Neuronal stem cell (in vitro differentiated cells): Measurements from ENCODE around the gene STRC.
"Not testable (repeated sequence)": the region's sequence is repeated elsewhere in the genome, so short reads cannot be mapped to it uniquely, and the experiment has no call there.

Source experiments
- DNase-seq: peaks from one replicate; pipeline ENCODE4 v3.0.0-alpha.2; 2013; ENCODE audit warnings: low spot score
- H2AFZ ChIP-seq: one replicate; pipeline ENCODE4 v1.6.1; 2013; ENCODE audit warnings: mild to moderate bottlenecking, low read length, inconsistent platforms
- H2AK5ac ChIP-seq: 2 replicates; pipeline ENCODE4 v1.6.1; 2013; ENCODE audit warnings: low read depth, mild to moderate bottlenecking, inconsistent platforms, low read length, moderate library complexity, mixed read lengths
- H2BK120ac ChIP-seq: 2 replicates; pipeline ENCODE4 v1.6.1; 2013; ENCODE audit warnings: low read depth, mild to moderate bottlenecking, inconsistent platforms, low read length, moderate library complexity, mixed read lengths
- H2BK12ac ChIP-seq: one replicate; pipeline ENCODE4 v1.6.1; 2013; ENCODE audit warnings: low read length, inconsistent platforms
- H2BK15ac ChIP-seq: 2 replicates; pipeline ENCODE4 v1.6.1; 2013; ENCODE audit warnings: mild to moderate bottlenecking, low read length, inconsistent platforms, mixed read lengths
- H2BK5ac ChIP-seq: one replicate; pipeline ENCODE4 v1.6.1; 2013; ENCODE audit warnings: inconsistent platforms, mild to moderate bottlenecking, low read length, moderate library complexity
- H3K14ac ChIP-seq: one replicate; pipeline ENCODE4 v1.6.1; 2013; ENCODE audit warnings: low read length, inconsistent platforms
- H3K18ac ChIP-seq: 2 replicates; pipeline ENCODE4 v1.6.1; 2013; ENCODE audit warnings: low read length, inconsistent platforms
- H3K23ac ChIP-seq: 2 replicates; pipeline ENCODE4 v1.6.1; 2013; ENCODE audit warnings: low read depth, mild to moderate bottlenecking, mixed read lengths, low read length, inconsistent platforms; ENCODE audit not compliant: poor library complexity
- H3K27ac ChIP-seq: replicated peaks from 3 replicates; pipeline ENCODE4 v1.5.1; 2013; ENCODE audit warnings: low read length, inconsistent platforms
- H3K27me3 ChIP-seq, 3 experiments: 2 replicates each; pipeline ENCODE4 v1.6.1; 2013; ENCODE audit warnings: low read length in 3 of 3, mild to moderate bottlenecking in 2 of 3, inconsistent platforms in 1 of 3, low read depth in 1 of 3, mixed read lengths in 1 of 3, moderate library complexity in 1 of 3; ENCODE audit not compliant: control insufficient read depth in 3 of 3, insufficient read depth in 3 of 3
- H3K36me3 ChIP-seq, 2 donors: replicated peaks in 1 of 2; 2 replicates each; pipeline ENCODE4 v1.6.1; 2013; ENCODE audit warnings: low read length in 2 of 2; ENCODE audit not compliant: control insufficient read depth in 2 of 2, insufficient read depth in 2 of 2
- H3K4ac ChIP-seq: 2 replicates; pipeline ENCODE4 v1.6.1; 2013; ENCODE audit warnings: inconsistent platforms, mild to moderate bottlenecking, low read length, moderate library complexity
- H3K4me1 ChIP-seq, 2 donors: 1 replicate in 1 of 2; 2 replicates in 1 of 2; pipeline ENCODE4 v1.6.1; 2013; ENCODE audit warnings: low read length in 2 of 2, low read depth in 1 of 2; ENCODE audit not compliant: control insufficient read depth in 2 of 2, insufficient read depth in 1 of 2
- H3K4me2 ChIP-seq: one replicate; pipeline ENCODE4 v1.6.1; 2013; ENCODE audit warnings: mild to moderate bottlenecking, low read length, inconsistent platforms; ENCODE audit not compliant: insufficient read depth, poor library complexity, severe bottlenecking
- H3K4me3 ChIP-seq, 2 donors: 2 replicates each; pipeline ENCODE4 v1.5.1; 2013; ENCODE audit warnings: low read length in 2 of 2, mild to moderate bottlenecking in 2 of 2, inconsistent platforms in 1 of 2, moderate library complexity in 1 of 2
- H3K79me1 ChIP-seq: one replicate; pipeline ENCODE4 v1.6.1; 2013; ENCODE audit warnings: low read depth, mild to moderate bottlenecking, inconsistent platforms, low read length, moderate library complexity
- H3K9ac ChIP-seq: one replicate; pipeline ENCODE4 v1.6.1; 2013; ENCODE audit warnings: mild to moderate bottlenecking, low read depth, low read length, inconsistent platforms; ENCODE audit not compliant: poor library complexity
- H3K9me3 ChIP-seq, 2 donors: replicated peaks in 1 of 2; 2 replicates each; pipeline versions ENCODE3 to v1.6.1; 2013; ENCODE audit warnings: low read length in 2 of 2, mild to moderate bottlenecking in 2 of 2, inconsistent platforms in 1 of 2, low read depth in 1 of 2, mixed read lengths in 1 of 2, moderate library complexity in 1 of 2; ENCODE audit not compliant: control insufficient read depth in 2 of 2, insufficient read depth in 1 of 2
- H4K8ac ChIP-seq: one replicate; pipeline ENCODE4 v1.6.1; 2013; ENCODE audit warnings: low read depth, mild to moderate bottlenecking, inconsistent platforms, low read length, moderate library complexity
- H4K91ac ChIP-seq: one replicate; pipeline ENCODE4 v1.6.1; 2013; ENCODE audit warnings: low read length, low read depth, mild to moderate bottlenecking, inconsistent platforms; ENCODE audit not compliant: poor library complexity
- WGBS, 2 donors: extraction: QIAGEN DNeasy Blood & Tissue Kit; methylation state at CpG; one replicate each; pipeline ENCODE4 v1.1.7; 2013; ENCODE audit warnings: missing lambda C conversion rate in 2 of 2, mixed read lengths in 1 of 2; ENCODE audit not compliant: insufficient read length in 2 of 2, insufficient replicate concordance in 1 of 2; ENCODE audit errors: extremely low coverage in 2 of 2; 5-methylcytosine and 5-hydroxymethylcytosine counted together

Gene STRC

DNA sequence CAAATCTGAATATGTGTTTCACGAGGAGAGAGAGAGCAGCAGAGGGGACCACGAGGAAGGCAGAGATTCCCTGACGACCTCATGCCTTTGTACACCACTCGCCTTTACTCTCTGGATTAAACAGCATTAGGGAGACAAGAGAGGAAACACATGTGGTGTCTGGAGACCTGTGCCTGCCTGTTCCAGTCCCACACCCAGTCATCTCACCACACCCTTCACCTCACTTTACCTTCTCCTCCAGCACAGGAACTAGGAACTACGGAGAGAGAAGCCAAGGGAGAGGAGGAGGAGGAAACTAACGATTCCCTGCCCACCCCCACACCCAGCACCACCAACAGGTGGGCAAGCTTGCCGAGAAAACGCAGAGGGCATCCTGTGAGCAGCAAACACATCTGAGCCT, 25.8 kb downstream of the STRC start:
- WGBS, 2 donors, result no CpG with 5 or more reads among the region's 8 CpGs
- H3K18ac ChIP-seq, result not testable (repeated sequence)

DNA sequence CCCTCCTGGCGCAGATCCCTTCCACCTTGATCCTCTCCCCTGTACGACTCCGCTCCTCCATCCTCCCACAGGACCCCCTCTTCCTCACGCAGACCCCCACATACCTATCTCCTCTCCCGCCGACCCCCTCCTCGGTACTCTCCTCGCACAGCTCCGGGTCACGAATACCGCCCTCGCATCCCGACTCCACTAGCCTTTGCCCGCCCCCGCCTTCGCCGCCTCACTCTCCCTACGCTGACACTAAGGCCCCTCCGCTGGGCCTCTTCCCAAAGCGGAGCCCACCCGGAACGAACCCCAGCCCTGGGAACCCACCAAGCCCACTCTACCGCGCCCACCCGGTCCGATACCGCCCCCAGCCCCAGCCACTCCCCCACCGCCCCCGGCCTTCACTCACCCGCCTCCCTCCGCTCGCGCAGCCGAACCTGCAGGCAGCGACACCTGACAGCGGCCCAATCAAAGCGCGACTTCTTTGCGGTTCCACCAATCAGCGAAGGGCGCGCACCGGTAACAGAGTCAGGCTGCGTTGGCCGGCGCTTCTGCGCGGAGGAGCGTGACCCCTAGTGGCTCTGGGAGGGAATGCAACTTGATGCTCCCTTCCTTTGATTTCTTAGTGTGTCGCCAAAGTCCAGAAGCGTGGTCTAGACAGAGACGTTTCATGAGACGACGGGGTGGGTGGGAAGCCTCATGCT, 28.7 kb downstream of the STRC start, which contains the start of gene PPIP5K1:
PPIP5K1 (minus strand) TSS at position 431 of the 689 bp plus-strand sequence. CDS start 5,704 bp downstream, outside the sequence.
- H3K9ac ChIP-seq, H2AK5ac ChIP-seq, H2AFZ ChIP-seq: not testable (repeated sequence)

More for the DNA sequence above, 25.8 kb downstream of the STRC start:
- not testable (repeated sequence) for H3K9ac ChIP-seq, H3K4me2 ChIP-seq, H2BK5ac ChIP-seq, H2BK12ac ChIP-seq, H3K4me1 ChIP-seq, H3K4me3 ChIP-seq, H3K9me3 ChIP-seq, H4K91ac ChIP-seq, H2BK120ac ChIP-seq, H2AK5ac ChIP-seq, H3K23ac ChIP-seq, H3K27me3 ChIP-seq, H3K27ac ChIP-seq, H2BK15ac ChIP-seq, H3K79me1 ChIP-seq, DNase-seq, H3K36me3 ChIP-seq, H3K14ac ChIP-seq, H2AFZ ChIP-seq, H3K4ac ChIP-seq, H4K8ac ChIP-seq

DNA sequence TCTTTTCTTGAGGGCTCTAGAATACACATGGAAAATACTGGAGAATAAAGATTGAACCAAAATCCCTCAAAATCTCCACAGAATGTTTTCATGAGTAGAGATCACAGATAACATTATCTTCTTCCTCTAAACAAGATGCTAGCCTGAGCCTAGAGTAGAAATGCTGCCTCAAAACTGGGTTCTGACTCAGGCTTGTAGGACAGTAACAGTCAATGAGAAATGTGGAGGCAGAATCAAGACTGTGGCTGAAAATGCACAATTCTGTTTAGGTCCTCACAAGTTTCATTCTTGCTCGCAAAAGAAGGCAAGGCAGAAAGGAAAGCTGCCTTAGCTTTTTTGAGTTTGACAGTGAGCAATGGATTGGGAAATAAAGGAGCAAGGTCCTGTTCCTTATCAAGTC, 44.0 kb downstream of the STRC start:
- not testable (repeated sequence) for H3K4me1 ChIP-seq, H3K4me2 ChIP-seq, DNase-seq, H2AFZ ChIP-seq, H4K8ac ChIP-seq, H3K4ac ChIP-seq, H2BK120ac ChIP-seq, H2AK5ac ChIP-seq, H2BK15ac ChIP-seq, H4K91ac ChIP-seq, H2BK5ac ChIP-seq, H3K14ac ChIP-seq, H2BK12ac ChIP-seq, H3K9ac ChIP-seq, H3K36me3 ChIP-seq, H3K9me3 ChIP-seq, H3K23ac ChIP-seq, H3K18ac ChIP-seq, H3K79me1 ChIP-seq, H3K27me3 ChIP-seq, H3K27ac ChIP-seq, H3K4me3 ChIP-seq
- no CpG with 5 or more reads among the region's 1 CpG for WGBS, 2 donors

More for the DNA sequence above, 28.7 kb downstream of the STRC start, which contains the start of gene PPIP5K1:
- H3K4me1 ChIP-seq, H3K79me1 ChIP-seq, H3K4me2 ChIP-seq, H4K91ac ChIP-seq, H4K8ac ChIP-seq, H2BK12ac ChIP-seq, H2BK15ac ChIP-seq, H3K4ac ChIP-seq, DNase-seq, H3K14ac ChIP-seq, H3K18ac ChIP-seq, H3K23ac ChIP-seq, H2BK120ac ChIP-seq, H2BK5ac ChIP-seq, H3K9me3 ChIP-seq, H3K4me3 ChIP-seq, H3K36me3 ChIP-seq, H3K27ac ChIP-seq, H3K27me3 ChIP-seq: not testable (repeated sequence)
- no CpG with 5 or more reads among the region's 54 CpGs for WGBS, 2 donors

DNA sequence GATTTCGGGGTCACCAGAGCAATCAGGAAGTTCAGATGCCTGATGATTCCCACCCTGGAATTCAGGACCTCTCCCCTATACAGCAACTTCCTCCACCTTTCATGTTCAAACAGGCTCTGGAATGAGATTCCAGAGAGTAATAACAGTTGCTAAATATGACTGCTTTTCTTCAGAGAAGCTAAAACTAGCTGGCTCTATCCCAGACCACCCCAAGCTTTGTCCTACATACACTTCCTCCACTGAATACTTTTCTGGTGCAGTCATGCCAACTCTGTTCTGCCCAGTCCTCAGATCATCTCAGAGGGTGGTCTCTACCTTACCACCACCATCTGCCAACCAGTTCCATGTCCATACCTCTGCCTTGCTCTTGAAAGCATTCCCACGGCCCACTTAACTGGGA, 52.0 kb downstream of the STRC start:
- not testable (repeated sequence) for H3K4me3 ChIP-seq, DNase-seq, H4K91ac ChIP-seq, H2BK15ac ChIP-seq, H3K36me3 ChIP-seq, H2BK12ac ChIP-seq, H4K8ac ChIP-seq, H3K9ac ChIP-seq, H3K9me3 ChIP-seq, H3K4ac ChIP-seq, H2AK5ac ChIP-seq, H3K23ac ChIP-seq, H2BK5ac ChIP-seq, H3K27me3 ChIP-seq, H3K4me1 ChIP-seq, H3K14ac ChIP-seq, H3K18ac ChIP-seq, H3K79me1 ChIP-seq, H2AFZ ChIP-seq, H3K4me2 ChIP-seq, H3K27ac ChIP-seq, H2BK120ac ChIP-seq
- WGBS, 2 donors, result no CpG with 5 or more reads among the region's 2 CpGs
